HL-60 (cell line): Measurements from ENCODE around the gene GSTM3.
"Not testable (repeated sequence)": the region's sequence is repeated elsewhere in the genome, so short reads cannot be mapped to it uniquely, and the experiment has no call there.

Source experiments
- DNase-seq, 2 experiments: peaks; one replicate each; pipeline ENCODE4 v3.0.0-alpha.2; 2010 to 2020; ENCODE audit warnings: low read depth in 1 of 2, low spot score in 1 of 2
- H3K27ac ChIP-seq: fragments of 250-450 bp; sonication (Bioruptor Pico); replicated peaks from 2 replicates; pipeline ENCODE4 v1.5.1; 2020; ENCODE audit warnings: mild to moderate bottlenecking, moderate library complexity
- H3K27me3 ChIP-seq: fragments of 250-450 bp; sonication (Bioruptor Pico); 2 replicates; pipeline ENCODE4 v1.5.1; 2021; ENCODE audit warnings: mild to moderate bottlenecking, moderate library complexity; ENCODE audit not compliant: insufficient read depth, poor library complexity, severe bottlenecking
- H3K4me3 ChIP-seq: replicated peaks from 2 replicates; pipeline ENCODE4 v1.5.1; 2011; ENCODE audit warnings: mild to moderate bottlenecking, control low read depth, low read length; ENCODE audit not compliant: insufficient read depth
- CTCF ChIP-seq: IDR thresholded peaks from one replicate; pipeline ENCODE4 v1.5.1; 2011; ENCODE audit warnings: low read length, control low read depth, inconsistent platforms; ENCODE audit not compliant: insufficient read depth
- GABPA ChIP-seq: IDR thresholded peaks from 2 replicates; pipeline ENCODE4 v1.6.1; 2012; ENCODE audit warnings: low read depth
- POLR2AphosphoS5 ChIP-seq: IDR thresholded peaks from 2 replicates; pipeline ENCODE4 v1.6.1; 2012; ENCODE audit warnings: low read depth
- REST ChIP-seq: IDR thresholded peaks from 2 replicates; pipeline ENCODE4 v1.6.1; 2012; ENCODE audit warnings: low read depth; ENCODE audit not compliant: insufficient replicate concordance
- SPI1 ChIP-seq: IDR thresholded peaks from 2 replicates; pipeline ENCODE4 v1.6.1; 2012; ENCODE audit warnings: low read depth, mild to moderate bottlenecking, borderline replicate concordance

The GSTM3 gene

GRCh38 chr1:109689844-109690405 is 50.9 kb downstream of the GSTM3 start:
- H3K27me3 ChIP-seq: no peaks in the 10 kb centered on the region
- H3K27ac ChIP-seq: no peak overlapping the region
- TF ChIP-seq SPI1 (no peak), GABPA (no peak), POLR2AphosphoS5 (no peak), REST (no peak), CTCF (no peak)
- DNase-seq: no peak
- no peak overlapping the region for H3K4me3 ChIP-seq

GRCh38 chr1:109687641-109688499 is 53.0 kb downstream of the GSTM3 start, which contains the start of gene GSTM1:
Gene GSTM1, plus strand, starts transcription at chr1:109687817. Its CDS starts 57 bp downstream, at chr1:109687874.
- TF ChIP-seq POLR2AphosphoS5: no peak
- TF ChIP-seq GABPA: no peak
- no peak for TF ChIP-seq CTCF
- no peak for TF ChIP-seq REST
- no peak for TF ChIP-seq SPI1
- DNase-seq: peak; percentile 22 to 39
- Histone ChIP-seq H3K4me3 (peak within 1 kb of the TSS; percentile 25), H3K27me3 (no peaks in the 10 kb centered on the region), H3K27ac (no peak within 1 kb of the TSS)

GRCh38 chr1:109687109-109687508 is 53.7 kb downstream of the GSTM3 start:
- not testable (repeated sequence) for H3K4me3 ChIP-seq, DNase-seq, H3K27me3 ChIP-seq, H3K27ac ChIP-seq

GRCh38 chr1:109685890-109686289 is 54.9 kb downstream of the GSTM3 start:
- not testable (repeated sequence) for H3K27ac ChIP-seq, H3K27me3 ChIP-seq, H3K4me3 ChIP-seq, DNase-seq

GRCh38 chr1:109685399-109685798 is 55.4 kb downstream of the GSTM3 start:
- not testable (repeated sequence) for H3K27me3 ChIP-seq, H3K27ac ChIP-seq, H3K4me3 ChIP-seq, DNase-seq

GRCh38 chr1:109684777-109685176 is 56.1 kb downstream of the GSTM3 start:
- peak in 1 of 2 experiments; percentile 36 for DNase-seq
- H3K27ac ChIP-seq, H3K4me3 ChIP-seq, H3K27me3 ChIP-seq: not testable (repeated sequence)
